Skin epidermis (tissue), 12 donors: ENCODE measurements around the gene C14orf180.
"Not testable (repeated sequence)": the region's sequence is repeated elsewhere in the genome, so short reads cannot be mapped to it uniquely, and the experiment has no call there.

Experiments
- H3K27ac ChIP-seq, 21 experiments: fragments of 200-600 bp; sonication (generic) in 11 of 21; one replicate each; pipeline ENCODE4 v1.5.0; 2020; ENCODE audit warnings: mild to moderate bottlenecking in 3 of 21, inconsistent platforms in 2 of 21, moderate library complexity in 2 of 21
- H3K4me3 ChIP-seq, 7 experiments: fragments of 200-600 bp; sonication (generic) in 2 of 7; one replicate each; pipeline ENCODE4 v1.5.0; 2020; ENCODE audit warnings: inconsistent platforms in 2 of 7, mild to moderate bottlenecking in 2 of 7, moderate library complexity in 1 of 7

Gene C14orf180

DNA sequence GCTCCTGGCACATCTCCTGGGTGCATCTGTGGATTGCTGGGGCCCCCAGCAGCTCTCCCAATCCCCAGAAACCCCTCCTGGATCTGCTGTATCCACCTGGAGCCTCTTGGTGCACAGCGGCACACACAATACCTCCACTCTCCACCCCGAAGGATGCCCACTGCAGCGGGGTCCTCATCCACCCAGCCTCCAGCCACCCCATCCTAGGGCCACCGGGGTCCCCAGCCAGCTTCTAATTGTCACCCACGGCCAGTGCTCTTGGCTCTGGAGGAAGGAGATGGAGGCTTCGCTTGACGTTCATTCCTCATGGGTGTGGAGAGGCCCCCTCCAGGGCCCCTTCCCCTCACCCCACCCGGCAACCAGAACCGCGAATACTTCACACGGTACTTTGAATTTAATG lies 56.6 kb downstream of the C14orf180 start:
- H3K27ac ChIP-seq: no peak overlapping the region
- H3K4me3 ChIP-seq: no peak overlapping the region

DNA sequence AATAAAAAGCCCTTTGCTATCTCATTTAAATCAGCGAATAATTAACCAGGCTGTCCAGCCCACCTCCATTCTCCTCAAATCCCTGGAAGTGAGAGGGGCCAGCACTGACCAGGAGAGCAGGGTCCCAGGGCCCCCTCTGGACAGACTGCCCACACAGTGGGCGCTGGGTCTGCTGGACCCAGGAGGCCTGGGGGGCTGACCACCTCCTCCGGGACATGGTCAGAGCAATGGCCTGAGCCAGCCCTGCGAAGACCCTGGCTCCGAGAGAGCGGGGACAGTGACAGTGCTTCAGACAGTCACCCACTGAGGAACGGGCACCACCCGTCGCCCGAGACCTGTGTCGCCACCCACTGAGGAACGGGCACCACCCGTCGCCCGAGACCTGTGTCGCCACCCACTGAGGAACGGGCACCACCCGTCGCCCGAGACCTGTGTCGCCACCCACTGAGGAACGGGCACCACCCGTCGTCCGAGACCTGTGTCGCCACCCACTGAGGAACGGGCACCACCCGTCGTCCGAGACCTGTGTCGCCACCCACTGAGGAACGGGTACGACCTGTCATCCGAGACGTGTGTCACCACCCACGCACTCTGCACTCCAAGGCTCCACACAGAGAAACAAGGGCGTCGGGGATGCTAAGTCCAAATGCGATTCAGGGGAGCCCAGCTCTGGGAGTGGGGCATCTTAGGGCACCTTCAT lies 57.4 kb downstream of the C14orf180 start:
- H3K4me3 ChIP-seq, H3K27ac ChIP-seq: not testable (repeated sequence)

DNA sequence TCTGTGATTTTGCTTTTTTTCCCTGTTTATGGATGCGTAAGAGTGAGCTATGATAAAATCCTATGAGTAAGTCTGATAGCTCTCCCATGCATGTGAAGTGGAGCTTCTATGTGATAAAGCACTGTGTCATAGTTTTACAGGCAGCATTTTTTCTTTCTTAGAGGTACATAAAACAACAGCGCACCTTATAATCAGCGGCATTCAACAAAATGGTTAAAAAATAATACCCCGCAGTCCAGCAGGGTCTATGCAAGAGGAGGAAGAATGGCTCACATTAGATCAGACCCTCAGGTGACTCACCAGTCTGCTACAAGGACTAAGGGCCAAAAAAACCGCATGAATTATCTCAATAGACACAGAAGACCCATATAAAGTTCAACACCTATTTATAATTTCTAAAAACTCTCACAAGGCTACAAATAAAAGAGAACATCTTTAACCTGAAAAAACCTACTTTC lies 58.0 kb downstream of the C14orf180 start:
- Histone ChIP-seq H3K27ac (no peak overlapping the region), H3K4me3 (no peak overlapping the region)

DNA sequence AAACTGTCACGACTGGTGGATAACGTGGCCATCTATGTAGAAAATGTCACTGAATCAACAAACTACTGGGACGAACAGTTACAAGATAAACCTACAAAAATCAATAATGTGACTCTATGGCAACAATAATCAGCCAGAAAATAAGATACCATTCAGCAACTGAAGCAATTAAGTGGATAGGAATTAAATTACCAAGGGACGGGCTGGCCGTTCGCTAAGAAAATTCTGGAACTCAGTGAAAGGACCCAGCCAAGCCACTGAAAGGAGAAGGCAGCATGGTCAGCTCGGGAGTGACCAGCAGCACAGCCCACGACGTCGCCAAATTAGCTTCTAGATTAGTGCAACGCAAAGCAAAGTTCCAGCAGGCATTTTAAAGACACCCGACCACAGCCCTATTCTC lies 58.6 kb downstream of the C14orf180 start:
- H3K4me3 ChIP-seq: no peak overlapping the region
- H3K27ac ChIP-seq: no peak overlapping the region

DNA sequence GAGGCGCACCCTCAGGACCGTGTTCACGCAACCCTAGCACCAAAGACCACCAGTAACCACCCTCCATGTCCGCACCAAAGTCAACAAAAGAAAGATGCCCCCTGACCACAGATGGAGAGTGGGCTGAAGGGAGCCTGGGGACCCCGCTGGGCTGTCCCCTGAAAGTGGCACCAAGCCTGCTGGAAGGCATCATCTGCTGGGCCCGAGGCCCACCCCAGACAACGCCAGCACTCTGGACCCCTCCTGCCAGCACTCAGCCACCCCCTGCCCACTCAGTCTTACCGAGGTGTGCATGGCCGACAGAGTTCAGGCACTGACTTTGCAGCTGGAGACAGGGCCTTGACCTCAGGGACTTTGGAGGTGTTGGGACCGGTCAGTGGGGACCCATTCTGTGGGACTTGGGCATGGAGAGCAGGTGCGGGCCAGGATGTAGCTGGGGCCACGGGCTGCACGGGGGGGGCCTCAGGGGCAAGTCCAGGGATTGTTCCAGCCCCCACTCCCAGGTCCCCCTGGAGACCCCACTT lies 59.4 kb downstream of the C14orf180 start:
- no peak overlapping the region for H3K4me3 ChIP-seq
- no peak overlapping the region for H3K27ac ChIP-seq

DNA sequence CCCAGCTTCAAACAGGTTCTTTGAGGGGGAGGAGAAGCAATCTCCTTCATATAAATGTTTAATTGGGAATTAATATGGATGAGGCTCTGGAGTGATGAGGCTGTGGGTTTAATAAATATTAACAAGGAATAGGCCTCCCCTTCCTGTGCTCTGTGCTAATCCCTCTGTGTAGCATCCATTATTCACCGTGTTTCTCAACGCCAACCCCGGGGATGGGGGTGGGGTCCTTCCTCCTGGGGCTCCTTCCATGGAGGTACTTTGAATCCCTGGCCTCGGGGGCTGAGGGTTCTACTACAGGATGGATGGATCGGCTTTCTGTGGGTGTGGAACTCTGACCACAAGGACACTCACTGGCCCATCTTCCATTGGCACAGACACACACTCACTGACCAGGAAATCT lies 59.9 kb downstream of the C14orf180 start:
- Histone ChIP-seq H3K27ac (no peak overlapping the region), H3K4me3 (no peak overlapping the region)
